ENCODE measurements around the gene OR4C16. TPM values are rescaled to one million over a fixed set of nuclear protein-coding genes. Genes with fewer than 3 reads are reported as not detected.

Gene OR4C16
- total RNA-seq (2022; extraction: Qiagen RNA extraction), result not detected in 5 replicates

GRCh38 chr11:55571828-55572227 lies at the start of gene OR4C16:
TSS of gene OR4C16 (plus strand) at chr11:55572128. CDS start at chr11:55572128, 0 bp downstream.

GRCh38 chr11:55554169-55554568 lies 17.8 kb upstream of the OR4C16 start, which contains the start of gene OR4C15:
TSS of gene OR4C15 (plus strand) at chr11:55554469. CDS start at chr11:55554469, 0 bp downstream.

GRCh38 chr11:55607545-55607944 lies 35.6 kb downstream of the OR4C16 start, which contains the start of gene OR4C11:
TSS of gene OR4C11 (minus strand) at chr11:55607645. CDS start at chr11:55604373, 3,272 bp downstream.

Other genes with a start within 250 kb of the OR4C16 start
- not detected in 5 replicates for gene OR4A16, start 228.9 kb upstream of the OR4C16 start, total RNA-seq (2022; extraction: Qiagen RNA extraction)
- gene OR4A15, start 204.2 kb upstream of the OR4C16 start, total RNA-seq (2022; extraction: Qiagen RNA extraction), result not detected in 5 replicates
- gene OR4C15, start 17.7 kb upstream of the OR4C16 start, total RNA-seq (2022; extraction: Qiagen RNA extraction), result not detected in 5 replicates
- not detected in 5 replicates for gene OR4C11, start 35.5 kb downstream of the OR4C16 start, total RNA-seq (2022; extraction: Qiagen RNA extraction)
- not detected in 5 replicates for gene OR4P4, start 63.0 kb downstream of the OR4C16 start, total RNA-seq (2022; extraction: Qiagen RNA extraction)
- not detected in 5 replicates for gene OR4S2, start 76.2 kb downstream of the OR4C16 start, total RNA-seq (2022; extraction: Qiagen RNA extraction)
- not detected in 5 replicates for gene OR4C6, start 90.1 kb downstream of the OR4C16 start, total RNA-seq (2022; extraction: Qiagen RNA extraction)
- gene OR5D13, start 201.3 kb downstream of the OR4C16 start, total RNA-seq (2022; extraction: Qiagen RNA extraction), result not detected in 5 replicates
- gene OR5D14, start 223.4 kb downstream of the OR4C16 start, total RNA-seq (2022; extraction: Qiagen RNA extraction), result not detected in 5 replicates
- gene OR5L1, start 239.2 kb downstream of the OR4C16 start, total RNA-seq (2022; extraction: Qiagen RNA extraction), result not detected in 5 replicates
- gene OR5D18, start 247.5 kb downstream of the OR4C16 start, total RNA-seq (2022; extraction: Qiagen RNA extraction), result not detected in 5 replicates

Measured in A549 treated with dexamethasone at 1 μM for 4 hours (cell line).